MG63 (cell line): ENCODE measurements around the gene NCOA7. TPM values are rescaled to one million over a fixed set of nuclear protein-coding genes. Genes with fewer than 3 reads are reported as not detected.

Experiments
- DNase-seq: peaks from one replicate; pipeline ENCODE4 v3.0.0-alpha.2; 2020
- H3K27me3 ChIP-seq: fragments of 250-450 bp; sonication (Bioruptor Pico); 2 replicates; pipeline ENCODE4 v1.5.1; 2020; ENCODE audit warnings: mild to moderate bottlenecking, moderate library complexity
- H3K36me3 ChIP-seq: fragments of 250-450 bp; sonication (Bioruptor Pico); 2 replicates; pipeline ENCODE4 v1.5.1; 2020; ENCODE audit warnings: mild to moderate bottlenecking, moderate library complexity
- H3K4me3 ChIP-seq: fragments of 250-450 bp; sonication (Bioruptor Pico); 2 replicates; pipeline ENCODE4 v1.5.1; 2020; ENCODE audit warnings: mild to moderate bottlenecking, moderate library complexity
- H3K9me3 ChIP-seq: fragments of 250-450 bp; sonication (Bioruptor Pico); 2 replicates; pipeline ENCODE4 v1.5.1; 2020; ENCODE audit warnings: mild to moderate bottlenecking, moderate library complexity
- total RNA-seq: library from RNA; depleted of rRNA; stranded (reverse); fragments of >200 nt; shearing (Covaris generic); gene quantifications from 2 replicates; pipeline ENCODE4 v1.2.3, GENCODE V29; 2014; ENCODE audit warnings: low replicate concordance

NCOA7 gene
- total RNA-seq, 1 experiment from 2014 or later: 6.7 TPM

- H3K9me3 ChIP-seq: no peaks in the 10 kb centered on the region
- no peak overlapping the region for H3K4me3 ChIP-seq
- H3K36me3 ChIP-seq: no peaks in the 10 kb centered on the region; the same call in 1 of the 2 replicates
- no peaks in the 10 kb centered on the region for H3K27me3 ChIP-seq
- peak; percentile 47 for DNase-seq
Observed at GRCh38 chr6:125858427-125859320, 67.9 kb downstream of the NCOA7 start.

GRCh38 chr6:125859727-125860126 is 69.0 kb downstream of the NCOA7 start:
- H3K4me3 ChIP-seq: no peak overlapping the region
- DNase-seq: no peak
- H3K36me3 ChIP-seq: no peaks in the 10 kb centered on the region; the same call in 1 of the 2 replicates
- no peaks in the 10 kb centered on the region for H3K9me3 ChIP-seq
- H3K27me3 ChIP-seq: no peaks in the 10 kb centered on the region

GRCh38 chr6:125863023-125863422 is 72.3 kb downstream of the NCOA7 start:
- H3K27me3 ChIP-seq: no peaks in the 10 kb centered on the region
- no peaks in the 10 kb centered on the region for H3K9me3 ChIP-seq
- DNase-seq: no peak
- H3K4me3 ChIP-seq: no peak overlapping the region
- H3K36me3 ChIP-seq: no peaks in the 10 kb centered on the region; the same call in 1 of the 2 replicates

- Histone ChIP-seq H3K36me3 (no peaks in the 10 kb centered on the region; the same call in 1 of the 2 replicates), H3K4me3 (no peak overlapping the region), H3K9me3 (no peaks in the 10 kb centered on the region), H3K27me3 (no peaks in the 10 kb centered on the region)
- DNase-seq: no peak
Observed at GRCh38 chr6:125865015-125865414, 74.3 kb downstream of the NCOA7 start.

- Histone ChIP-seq H3K9me3 (no peaks in the 10 kb centered on the region), H3K36me3 (no peaks in the 10 kb centered on the region; the same call in 1 of the 2 replicates), H3K27me3 (no peaks in the 10 kb centered on the region), H3K4me3 (no peak overlapping the region)
- DNase-seq: no peak
Observed at GRCh38 chr6:125866433-125866832, 75.7 kb downstream of the NCOA7 start.

GRCh38 chr6:125867483-125867942 is 76.8 kb downstream of the NCOA7 start:
- H3K27me3 ChIP-seq: no peaks in the 10 kb centered on the region

GRCh38 chr6:125868252-125868651 is 77.5 kb downstream of the NCOA7 start:
- no peak for DNase-seq

More at GRCh38 chr6:125867483-125867942, 76.8 kb downstream of the NCOA7 start:
- Histone ChIP-seq H3K36me3 (no peaks in the 10 kb centered on the region; the same call in 1 of the 2 replicates), H3K9me3 (no peaks in the 10 kb centered on the region), H3K4me3 (no peak overlapping the region)
- DNase-seq: peak; percentile 42

GRCh38 chr6:125868678-125869395 is 78.1 kb downstream of the NCOA7 start:
- Histone ChIP-seq H3K4me3 (no peak overlapping the region), H3K27me3 (no peaks in the 10 kb centered on the region), H3K9me3 (no peaks in the 10 kb centered on the region), H3K36me3 (no peaks in the 10 kb centered on the region; the same call in 1 of the 2 replicates)
- no peak for DNase-seq

More at GRCh38 chr6:125868252-125868651, 77.5 kb downstream of the NCOA7 start:
- H3K27me3 ChIP-seq: no peaks in the 10 kb centered on the region
- H3K9me3 ChIP-seq: no peaks in the 10 kb centered on the region
- no peaks in the 10 kb centered on the region; the same call in 1 of the 2 replicates for H3K36me3 ChIP-seq
- no peak overlapping the region for H3K4me3 ChIP-seq

GRCh38 chr6:125869427-125869826 is 78.7 kb downstream of the NCOA7 start:
- Histone ChIP-seq H3K36me3 (no peaks in the 10 kb centered on the region; the same call in 1 of the 2 replicates), H3K4me3 (no peak overlapping the region), H3K27me3 (no peaks in the 10 kb centered on the region), H3K9me3 (no peaks in the 10 kb centered on the region)
- DNase-seq: no peak

GRCh38 chr6:125871365-125871764 is 80.6 kb downstream of the NCOA7 start:
- no peaks in the 10 kb centered on the region for H3K27me3 ChIP-seq
- H3K4me3 ChIP-seq: no peak overlapping the region
- no peaks in the 10 kb centered on the region; the same call in 1 of the 2 replicates for H3K9me3 ChIP-seq
- no peak for DNase-seq
- H3K36me3 ChIP-seq: no peaks in the 10 kb centered on the region; the same call in 1 of the 2 replicates

- H3K36me3 ChIP-seq: no peaks in the 10 kb centered on the region; the same call in 1 of the 2 replicates
- no peaks in the 10 kb centered on the region; the same call in 1 of the 2 replicates for H3K9me3 ChIP-seq
- DNase-seq: no peak
- no peaks in the 10 kb centered on the region for H3K27me3 ChIP-seq
- no peak overlapping the region for H3K4me3 ChIP-seq
Observed at GRCh38 chr6:125872259-125872921, 81.6 kb downstream of the NCOA7 start.

GRCh38 chr6:125882243-125882642 is 91.5 kb downstream of the NCOA7 start:
- DNase-seq: no peak
- Histone ChIP-seq H3K36me3 (no peaks in the 10 kb centered on the region; the same call in 1 of the 2 replicates), H3K27me3 (no peaks in the 10 kb centered on the region), H3K9me3 (no peaks in the 10 kb centered on the region), H3K4me3 (no peak overlapping the region)

- Histone ChIP-seq H3K4me3 (no peak overlapping the region), H3K36me3 (no peaks in the 10 kb centered on the region; the same call in 1 of the 2 replicates), H3K9me3 (no peaks in the 10 kb centered on the region), H3K27me3 (no peaks in the 10 kb centered on the region)
- no peak for DNase-seq
Observed at GRCh38 chr6:125884634-125885371, 94.0 kb downstream of the NCOA7 start.

GRCh38 chr6:125886021-125886420 is 95.3 kb downstream of the NCOA7 start:
- DNase-seq: no peak
- Histone ChIP-seq H3K9me3 (no peaks in the 10 kb centered on the region), H3K27me3 (no peaks in the 10 kb centered on the region), H3K4me3 (no peak overlapping the region), H3K36me3 (peaks cover 2% of the 10 kb centered on the region; the same call in 1 of the 2 replicates)

GRCh38 chr6:125886914-125887313 is 96.2 kb downstream of the NCOA7 start:
- Histone ChIP-seq H3K36me3 (peaks cover 2% of the 10 kb centered on the region; the same call in 1 of the 2 replicates), H3K27me3 (no peaks in the 10 kb centered on the region), H3K9me3 (no peaks in the 10 kb centered on the region)

GRCh38 chr6:125887372-125887771 is 96.6 kb downstream of the NCOA7 start:
- peaks cover 2% of the 10 kb centered on the region; the same call in 1 of the 2 replicates for H3K36me3 ChIP-seq
- no peak for DNase-seq
- no peaks in the 10 kb centered on the region for H3K27me3 ChIP-seq
- no peaks in the 10 kb centered on the region for H3K9me3 ChIP-seq
- no peak overlapping the region for H3K4me3 ChIP-seq

More at GRCh38 chr6:125886914-125887313, 96.2 kb downstream of the NCOA7 start:
- no peak for DNase-seq
- H3K4me3 ChIP-seq: no peak overlapping the region
